Measurements from ENCODE around the gene SCGB1C1. TPM values are rescaled to one million over a fixed set of nuclear protein-coding genes. Genes with fewer than 3 reads are reported as not detected.

The SCGB1C1 gene
- polyA plus RNA-seq, 1 donor: 0.34 TPM

DNA sequence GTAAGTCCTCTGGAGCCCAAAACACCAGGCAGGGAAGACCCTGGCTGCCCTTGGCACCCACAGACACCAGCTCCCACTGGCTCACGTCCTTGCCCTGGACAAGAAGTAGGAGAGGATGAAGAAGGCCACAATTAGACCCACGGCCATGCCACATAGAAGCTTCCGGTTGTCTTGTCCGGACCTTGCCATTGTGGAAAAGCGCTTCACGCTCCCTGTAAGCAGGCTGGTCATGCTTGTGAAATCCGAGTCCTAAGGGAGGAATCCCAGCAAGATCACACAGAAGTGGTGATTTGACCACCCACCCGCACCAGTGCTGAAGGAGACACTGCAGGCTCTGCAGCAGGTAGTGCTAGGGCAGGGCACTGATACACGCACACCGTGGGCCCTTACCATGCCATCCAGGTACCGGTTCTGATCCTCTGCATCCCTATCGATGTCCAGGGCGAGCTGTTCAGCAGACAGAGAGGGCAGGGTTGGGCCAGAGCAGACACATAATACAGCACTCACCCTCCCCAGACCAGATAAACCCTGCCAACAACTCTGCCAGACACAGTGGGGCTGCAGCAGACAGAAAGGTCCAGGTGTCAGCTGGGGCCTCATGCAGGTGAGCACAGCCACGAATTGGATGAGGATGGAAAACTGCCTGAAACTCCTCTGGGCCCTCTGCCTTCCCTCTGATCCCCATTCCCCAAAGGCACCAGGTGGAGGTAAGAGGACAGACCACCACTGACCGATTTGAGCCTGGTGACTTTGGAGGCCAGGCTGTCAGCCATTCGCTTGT is 12.5 kb downstream of the SCGB1C1 start:
- DNase-seq (ENCODE audit: low read depth): no peak

GRCh38 chr11:206002-206384 is 13.1 kb downstream of the SCGB1C1 start:
- DNase-seq (ENCODE audit: low read depth): no peak

- DNase-seq (ENCODE audit: low read depth): no peak
Observed at GRCh38 chr11:206526-207207, 13.8 kb downstream of the SCGB1C1 start.

DNA sequence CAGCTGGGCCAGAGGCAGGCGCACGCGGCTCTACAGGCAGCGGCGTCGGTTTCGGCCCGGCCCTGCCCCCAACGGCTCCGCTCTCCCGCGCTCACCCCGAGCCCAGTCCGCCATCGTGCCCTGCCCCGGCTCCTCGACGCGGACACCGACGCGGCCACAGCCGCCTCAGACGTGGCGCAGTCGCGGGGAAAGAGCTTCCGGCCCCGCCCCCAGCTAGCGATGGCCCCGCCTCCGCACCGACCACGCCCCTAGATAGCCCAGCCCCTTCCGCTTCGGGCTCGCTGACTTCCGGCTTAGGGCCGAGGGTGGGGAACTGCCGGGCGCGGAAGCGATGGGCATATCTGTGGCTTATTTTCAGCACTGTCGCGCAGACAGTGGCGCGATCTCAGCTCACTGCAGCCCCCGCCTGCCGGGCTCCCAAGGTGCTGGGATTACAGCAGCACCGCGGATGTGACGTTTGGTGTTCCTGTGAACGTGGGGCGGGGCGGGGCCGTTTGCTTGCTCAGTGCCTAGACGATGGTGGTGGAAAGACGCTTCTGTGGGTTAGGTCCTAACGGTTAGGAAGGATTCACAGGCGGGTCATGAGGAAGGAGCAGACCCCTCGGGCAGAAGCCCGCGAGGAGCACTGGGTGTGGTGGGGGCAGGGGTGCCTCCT is 14.5 kb downstream of the SCGB1C1 start, which contains the start of the genes BET1L and RIC8A:
Gene BET1L, minus strand, starts transcription at position 192 of the 655 bp plus-strand sequence. Its CDS starts 78 bp downstream, at position 114.
Gene RIC8A, plus strand, starts transcription at position 501 of the 655 bp plus-strand sequence. CDS start 1,147 bp downstream, outside the sequence.
- DNase-seq (ENCODE audit: low read depth): peak; percentile 88

GRCh38 chr11:207863-208180 is 14.9 kb downstream of the SCGB1C1 start:
- DNase-seq (ENCODE audit: low read depth): no peak

DNA sequence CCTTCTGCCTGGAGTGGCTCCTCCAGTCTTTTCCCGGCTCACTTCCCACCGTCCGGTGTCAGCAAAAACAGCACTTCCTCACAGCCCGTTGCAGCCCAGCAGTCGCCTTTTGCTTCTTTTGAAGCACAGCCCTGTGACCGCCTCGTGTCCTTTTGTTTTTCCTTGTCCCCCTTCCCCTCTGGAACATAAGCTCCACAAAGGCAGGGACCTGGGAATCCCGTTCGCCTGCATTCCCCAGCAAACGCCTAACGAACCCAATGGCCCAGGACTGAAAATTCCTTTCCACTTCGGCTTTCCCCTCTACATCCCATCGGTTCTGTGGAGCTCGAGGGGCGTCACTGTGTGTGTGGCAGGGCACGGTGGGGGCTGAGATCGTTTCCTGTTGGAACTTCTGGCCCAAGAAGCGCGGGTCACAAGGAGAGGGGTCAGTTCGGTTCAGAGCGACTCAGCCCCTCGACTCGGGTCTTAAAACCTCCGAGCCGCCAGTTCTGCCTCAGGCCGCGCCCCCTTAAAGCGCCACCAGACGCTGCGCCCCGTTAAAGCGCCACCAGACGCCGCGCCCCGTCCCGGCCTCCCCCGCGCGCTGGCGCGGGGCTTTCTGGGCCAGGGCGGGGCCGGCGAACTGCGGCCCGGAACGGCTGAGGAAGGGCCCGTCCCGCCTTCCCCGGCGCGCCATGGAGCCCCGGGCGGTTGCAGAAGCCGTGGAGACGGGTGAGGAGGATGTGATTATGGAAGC is 15.5 kb downstream of the SCGB1C1 start:
- peak; percentile 59 for DNase-seq (ENCODE audit: low read depth)

DNA sequence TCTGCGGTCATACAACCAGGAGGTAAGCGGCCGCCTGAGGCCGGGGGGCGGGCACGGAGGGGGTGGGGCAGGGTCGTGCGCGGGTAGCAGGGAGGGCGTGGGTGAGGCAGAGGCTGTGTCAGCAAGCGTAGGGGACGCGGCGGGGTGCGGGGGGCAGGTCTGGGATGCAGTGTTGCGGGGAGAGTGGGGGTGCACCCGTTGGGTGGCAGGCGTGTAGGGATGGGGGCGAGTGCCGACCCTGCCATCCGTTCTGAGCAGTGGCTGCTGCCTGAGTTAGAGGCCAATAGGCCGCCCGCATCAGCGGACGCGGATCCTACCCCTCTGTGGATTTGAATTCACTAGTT is 16.0 kb downstream of the SCGB1C1 start:
- DNase-seq (ENCODE audit: low read depth): no peak

- DNase-seq (ENCODE audit: low read depth): no peak
Observed at GRCh38 chr11:209275-210121, 16.6 kb downstream of the SCGB1C1 start.

GRCh38 chr11:210122-210802 is 17.4 kb downstream of the SCGB1C1 start:
- no peak for DNase-seq (ENCODE audit: low read depth)

GRCh38 chr11:210803-211180 is 17.9 kb downstream of the SCGB1C1 start:
- DNase-seq (ENCODE audit: low read depth): no peak

GRCh38 chr11:211295-211694 is 18.4 kb downstream of the SCGB1C1 start:
- no peak for DNase-seq (ENCODE audit: low read depth)

- DNase-seq (ENCODE audit: low read depth): no peak
Observed at GRCh38 chr11:211741-212140, 18.9 kb downstream of the SCGB1C1 start.

GRCh38 chr11:212150-213100 is 19.5 kb downstream of the SCGB1C1 start:
- DNase-seq (ENCODE audit: low read depth): no peak

GRCh38 chr11:213111-213510 is 20.2 kb downstream of the SCGB1C1 start:
- no peak for DNase-seq (ENCODE audit: low read depth)

GRCh38 chr11:214083-214482 is 21.2 kb downstream of the SCGB1C1 start:
- DNase-seq (ENCODE audit: low read depth): no peak

DNA sequence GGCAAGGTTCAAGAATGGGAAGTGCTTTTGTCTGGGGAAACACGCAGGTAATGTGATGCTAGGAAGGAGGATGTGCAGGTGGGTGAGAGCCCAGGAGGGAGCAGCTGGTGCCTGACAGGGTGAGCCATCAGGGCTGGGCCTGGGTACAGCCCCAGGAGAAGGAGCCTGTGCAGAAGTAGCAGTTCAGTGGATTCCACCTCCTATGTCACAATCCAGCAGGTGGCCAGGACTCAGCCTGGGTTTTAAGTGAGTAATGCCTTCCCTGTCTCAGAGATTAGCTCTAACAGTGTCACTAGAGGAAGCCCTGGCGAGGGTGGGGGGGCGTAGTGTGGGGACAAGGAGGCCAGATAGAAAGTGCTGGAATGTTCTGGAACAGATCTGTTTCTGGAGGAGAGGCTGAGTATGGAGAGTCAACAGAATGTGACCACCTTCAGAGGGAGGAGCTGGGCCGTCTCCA is 22.7 kb downstream of the SCGB1C1 start:
- no peak for DNase-seq (ENCODE audit: low read depth)

DNA sequence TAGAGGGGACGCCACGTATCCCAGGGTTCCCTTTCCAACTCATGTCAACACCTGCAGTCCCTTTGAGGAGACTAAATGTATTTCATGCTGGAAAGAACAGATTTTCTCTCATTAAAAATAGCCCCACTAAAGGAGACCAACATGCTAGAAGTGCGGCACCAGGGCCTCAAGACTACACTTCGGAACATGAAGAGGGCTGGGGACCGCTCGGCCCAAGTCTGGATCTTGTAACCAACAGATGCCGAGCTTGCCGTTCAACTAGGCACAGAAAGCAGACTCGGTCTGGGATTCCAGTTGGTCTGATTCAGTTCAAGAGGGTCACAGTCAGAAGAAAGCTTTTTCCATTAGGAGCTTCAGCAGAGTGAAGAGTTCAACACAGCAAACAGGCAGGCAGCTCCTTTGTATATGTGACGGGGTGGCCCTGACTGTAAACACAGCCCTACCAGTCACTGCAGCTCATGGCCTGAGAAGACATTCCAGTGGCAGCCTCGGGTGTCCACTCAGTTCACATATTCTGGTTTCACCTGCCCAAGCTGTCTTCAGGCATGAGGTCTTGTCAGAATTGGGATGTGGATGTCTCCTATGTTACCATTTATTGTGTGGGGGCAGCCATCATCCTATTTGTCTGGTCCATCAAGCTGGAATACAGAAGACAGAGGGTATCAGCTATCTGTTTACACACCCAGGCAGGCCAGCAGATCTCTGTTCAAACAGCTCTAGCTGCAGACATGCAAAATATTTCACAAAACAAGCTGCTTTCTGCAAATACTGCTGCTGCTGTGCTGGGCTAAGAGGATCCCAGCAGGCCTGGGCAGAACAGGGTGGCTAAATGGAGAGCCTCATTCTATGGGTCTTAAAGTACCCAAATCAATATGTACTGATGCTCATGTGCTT is 23.4 kb downstream of the SCGB1C1 start:
- DNase-seq (ENCODE audit: low read depth): no peak

DNA sequence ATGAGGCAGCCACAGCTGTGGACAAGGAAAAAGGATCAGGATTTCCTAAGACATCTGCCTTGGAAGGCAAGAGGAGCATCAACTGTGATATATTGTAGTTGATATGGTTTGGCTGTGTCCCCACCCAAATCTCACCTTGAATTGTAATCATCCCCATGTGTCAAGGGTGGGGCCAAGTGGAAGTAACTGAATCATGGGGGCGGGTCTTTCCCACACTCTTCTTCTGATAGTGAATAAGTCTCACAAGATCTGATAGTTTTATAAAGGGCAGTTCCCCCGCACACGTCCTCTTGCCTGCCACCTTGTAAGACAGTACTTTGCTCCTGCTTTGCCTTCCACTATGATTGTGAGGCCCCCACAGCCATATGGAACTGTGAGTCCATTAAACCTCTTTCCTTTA is 24.8 kb downstream of the SCGB1C1 start:
- DNase-seq (ENCODE audit: low read depth): no peak

Data from forelimb muscle (tissue), 1 donor.